Panc1 (cell line): Measurements from ENCODE around the gene EPHA6.

Source experiments
- POLR2AphosphoS5 ChIP-seq: IDR thresholded peaks from 2 replicates; pipeline ENCODE4 v1.6.1; 2012; ENCODE audit warnings: mild to moderate bottlenecking, low read depth, low read length, moderate library complexity
- TF ChIP-seq, protein P1 (sequence below): fragments of 450-650 bp; IDR thresholded peaks from 2 replicates; pipeline ENCODE4 v1.5.1; 2017; ENCODE audit warnings: mild to moderate bottlenecking
- TF ChIP-seq, protein P2 (sequence below), 2 experiments: IDR thresholded peaks; 2 replicates each; pipeline ENCODE4 v1.6.1; 2011 to 2012; ENCODE audit warnings: low read depth in 2 of 2, control low read depth in 1 of 2, low read length in 1 of 2, mild to moderate bottlenecking in 1 of 2, moderate library complexity in 1 of 2; ENCODE audit not compliant: insufficient read depth in 1 of 2

DNA sequence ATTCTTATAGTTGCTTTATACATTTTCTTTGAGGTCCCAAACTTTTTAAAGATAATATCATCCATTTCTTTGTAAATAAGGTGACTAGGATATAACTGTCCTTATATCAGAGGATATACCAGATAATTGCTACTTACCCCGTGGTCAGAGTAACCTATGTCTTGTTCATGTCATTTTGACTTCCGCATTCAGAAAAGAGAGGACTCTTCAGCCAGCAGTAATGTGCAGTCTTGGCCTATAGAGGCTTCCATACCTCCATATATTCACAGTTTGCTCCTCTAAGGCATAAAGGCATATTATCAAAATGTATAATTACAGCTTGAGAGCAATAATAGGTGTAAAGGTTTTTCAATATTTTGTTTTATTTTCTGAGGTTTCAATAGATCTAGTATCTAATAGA, 38.5 kb downstream of the EPHA6 start:
- TF ChIP-seq, protein P1, sequence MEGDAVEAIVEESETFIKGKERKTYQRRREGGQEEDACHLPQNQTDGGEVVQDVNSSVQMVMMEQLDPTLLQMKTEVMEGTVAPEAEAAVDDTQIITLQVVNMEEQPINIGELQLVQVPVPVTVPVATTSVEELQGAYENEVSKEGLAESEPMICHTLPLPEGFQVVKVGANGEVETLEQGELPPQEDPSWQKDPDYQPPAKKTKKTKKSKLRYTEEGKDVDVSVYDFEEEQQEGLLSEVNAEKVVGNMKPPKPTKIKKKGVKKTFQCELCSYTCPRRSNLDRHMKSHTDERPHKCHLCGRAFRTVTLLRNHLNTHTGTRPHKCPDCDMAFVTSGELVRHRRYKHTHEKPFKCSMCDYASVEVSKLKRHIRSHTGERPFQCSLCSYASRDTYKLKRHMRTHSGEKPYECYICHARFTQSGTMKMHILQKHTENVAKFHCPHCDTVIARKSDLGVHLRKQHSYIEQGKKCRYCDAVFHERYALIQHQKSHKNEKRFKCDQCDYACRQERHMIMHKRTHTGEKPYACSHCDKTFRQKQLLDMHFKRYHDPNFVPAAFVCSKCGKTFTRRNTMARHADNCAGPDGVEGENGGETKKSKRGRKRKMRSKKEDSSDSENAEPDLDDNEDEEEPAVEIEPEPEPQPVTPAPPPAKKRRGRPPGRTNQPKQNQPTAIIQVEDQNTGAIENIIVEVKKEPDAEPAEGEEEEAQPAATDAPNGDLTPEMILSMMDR = no peak
- TF ChIP-seq, protein P2, sequence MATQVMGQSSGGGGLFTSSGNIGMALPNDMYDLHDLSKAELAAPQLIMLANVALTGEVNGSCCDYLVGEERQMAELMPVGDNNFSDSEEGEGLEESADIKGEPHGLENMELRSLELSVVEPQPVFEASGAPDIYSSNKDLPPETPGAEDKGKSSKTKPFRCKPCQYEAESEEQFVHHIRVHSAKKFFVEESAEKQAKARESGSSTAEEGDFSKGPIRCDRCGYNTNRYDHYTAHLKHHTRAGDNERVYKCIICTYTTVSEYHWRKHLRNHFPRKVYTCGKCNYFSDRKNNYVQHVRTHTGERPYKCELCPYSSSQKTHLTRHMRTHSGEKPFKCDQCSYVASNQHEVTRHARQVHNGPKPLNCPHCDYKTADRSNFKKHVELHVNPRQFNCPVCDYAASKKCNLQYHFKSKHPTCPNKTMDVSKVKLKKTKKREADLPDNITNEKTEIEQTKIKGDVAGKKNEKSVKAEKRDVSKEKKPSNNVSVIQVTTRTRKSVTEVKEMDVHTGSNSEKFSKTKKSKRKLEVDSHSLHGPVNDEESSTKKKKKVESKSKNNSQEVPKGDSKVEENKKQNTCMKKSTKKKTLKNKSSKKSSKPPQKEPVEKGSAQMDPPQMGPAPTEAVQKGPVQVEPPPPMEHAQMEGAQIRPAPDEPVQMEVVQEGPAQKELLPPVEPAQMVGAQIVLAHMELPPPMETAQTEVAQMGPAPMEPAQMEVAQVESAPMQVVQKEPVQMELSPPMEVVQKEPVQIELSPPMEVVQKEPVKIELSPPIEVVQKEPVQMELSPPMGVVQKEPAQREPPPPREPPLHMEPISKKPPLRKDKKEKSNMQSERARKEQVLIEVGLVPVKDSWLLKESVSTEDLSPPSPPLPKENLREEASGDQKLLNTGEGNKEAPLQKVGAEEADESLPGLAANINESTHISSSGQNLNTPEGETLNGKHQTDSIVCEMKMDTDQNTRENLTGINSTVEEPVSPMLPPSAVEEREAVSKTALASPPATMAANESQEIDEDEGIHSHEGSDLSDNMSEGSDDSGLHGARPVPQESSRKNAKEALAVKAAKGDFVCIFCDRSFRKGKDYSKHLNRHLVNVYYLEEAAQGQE (IDR thresholded peaks at IDR 0.05; ENCODE audit: insufficient read depth in 1 of 2, low read depth in 2 of 2, low read length in 1 of 2) = no peak
- TF ChIP-seq POLR2AphosphoS5 = no peak
